H9 (cell line): ENCODE measurements around the gene NUP210L. TPM values are rescaled to one million over a fixed set of nuclear protein-coding genes. Genes with fewer than 3 reads are reported as not detected.

Source experiments
- DNase-seq: peaks from one replicate; pipeline ENCODE4 v3.0.0-alpha.2; 2017
- H2AFZ ChIP-seq: one replicate; pipeline ENCODE4 v1.6.1; 2013; ENCODE audit warnings: mild to moderate bottlenecking, low read length, control low read depth, moderate library complexity
- H2AK5ac ChIP-seq: 2 replicates; pipeline ENCODE4 v1.6.1; 2013; ENCODE audit warnings: low read length, control low read depth, mixed read lengths; ENCODE audit not compliant: insufficient read length
- H2BK120ac ChIP-seq: one replicate; pipeline ENCODE4 v1.6.1; 2013; ENCODE audit warnings: low read depth, mild to moderate bottlenecking, low read length, control low read depth, inconsistent platforms; ENCODE audit not compliant: poor library complexity, severe bottlenecking
- H2BK12ac ChIP-seq: 2 replicates; pipeline ENCODE4 v1.6.1; 2013; ENCODE audit warnings: low read length, control low read depth, mixed read lengths, low read depth; ENCODE audit not compliant: insufficient read length
- H2BK15ac ChIP-seq: 2 replicates; pipeline ENCODE4 v1.6.1; 2013; ENCODE audit warnings: low read depth, low read length, control low read depth
- H2BK20ac ChIP-seq: one replicate; pipeline ENCODE4 v1.6.1; 2013; ENCODE audit warnings: low read depth, mild to moderate bottlenecking, low read length, control low read depth, inconsistent platforms; ENCODE audit not compliant: poor library complexity, severe bottlenecking
- H2BK5ac ChIP-seq: 2 replicates; pipeline ENCODE4 v1.6.1; 2013; ENCODE audit warnings: low read length, control low read depth, mixed read lengths; ENCODE audit not compliant: insufficient read length
- H3K14ac ChIP-seq: 2 replicates; pipeline ENCODE4 v1.6.1; 2013; ENCODE audit warnings: low read length, control low read depth; ENCODE audit not compliant: insufficient read depth
- H3K18ac ChIP-seq: 2 replicates; pipeline ENCODE4 v1.6.1; 2013; ENCODE audit warnings: low read depth, mild to moderate bottlenecking, mixed read lengths, low read length, control low read depth; ENCODE audit not compliant: insufficient read length
- H3K23ac ChIP-seq: 2 replicates; pipeline ENCODE4 v1.6.1; 2013; ENCODE audit warnings: low read length, control low read depth, mixed read lengths, low read depth; ENCODE audit not compliant: insufficient read length
- H3K23me2 ChIP-seq: 2 replicates; pipeline ENCODE4 v1.6.1; 2013; ENCODE audit warnings: low read depth, mild to moderate bottlenecking, mixed read lengths, low read length, control low read depth; ENCODE audit not compliant: insufficient read length, poor library complexity, severe bottlenecking
- H3K27ac ChIP-seq: 2 replicates; pipeline ENCODE4 v1.5.1; 2013; ENCODE audit warnings: low read length, control low read depth, mixed read lengths, low read depth; ENCODE audit not compliant: insufficient read length
- H3K27me3 ChIP-seq: 2 replicates; pipeline ENCODE4 v1.6.1; 2013; ENCODE audit warnings: low read length, control low read depth, inconsistent platforms; ENCODE audit not compliant: insufficient read depth
- H3K4ac ChIP-seq: 2 replicates; pipeline ENCODE4 v1.6.1; 2013; ENCODE audit warnings: low read depth, mild to moderate bottlenecking, control low read depth, inconsistent platforms, low read length, moderate library complexity
- H3K4me1 ChIP-seq: 2 replicates; pipeline ENCODE4 v1.6.1; 2013; ENCODE audit warnings: low read length, control low read depth, inconsistent platforms; ENCODE audit not compliant: insufficient read depth
- H3K4me2 ChIP-seq: 2 replicates; pipeline ENCODE4 v1.6.1; 2013; ENCODE audit warnings: low read length, control low read depth, mixed read lengths; ENCODE audit not compliant: insufficient read length, insufficient read depth
- H3K56ac ChIP-seq: 2 replicates; pipeline ENCODE4 v1.6.1; 2013; ENCODE audit warnings: low read depth, mild to moderate bottlenecking, mixed read lengths, low read length, control low read depth; ENCODE audit not compliant: insufficient read length
- H3K79me1 ChIP-seq: 2 replicates; pipeline ENCODE4 v1.6.1; 2013; ENCODE audit warnings: low read depth, mild to moderate bottlenecking, moderate library complexity, low read length, control low read depth, inconsistent platforms; ENCODE audit not compliant: insufficient read depth, poor library complexity, severe bottlenecking
- H3K79me2 ChIP-seq: 2 replicates; pipeline ENCODE4 v1.6.1; 2013; ENCODE audit warnings: low read length, control low read depth, inconsistent platforms; ENCODE audit not compliant: insufficient read depth
- H3K9ac ChIP-seq: 2 replicates; pipeline ENCODE4 v1.6.1; 2013; ENCODE audit warnings: low read length, control low read depth, mixed read lengths; ENCODE audit not compliant: insufficient read length; ENCODE audit errors: extremely low read depth
- H3K9me3 ChIP-seq: one replicate; pipeline ENCODE4 v1.6.1; 2013; ENCODE audit warnings: low read depth, low read length, inconsistent platforms; ENCODE audit not compliant: control insufficient read depth
- H3T11ph ChIP-seq: one replicate; pipeline ENCODE4 v1.6.1; 2013; ENCODE audit warnings: mild to moderate bottlenecking, low read length, control low read depth, inconsistent platforms
- H4K20me1 ChIP-seq: one replicate; pipeline ENCODE4 v1.6.1; 2013; ENCODE audit not compliant: control insufficient read depth, insufficient read length, insufficient read depth
- H4K5ac ChIP-seq: 2 replicates; pipeline ENCODE4 v1.6.1; 2013; ENCODE audit warnings: low read depth, mild to moderate bottlenecking, mixed read lengths, low read length, control low read depth; ENCODE audit not compliant: insufficient read length
- H4K8ac ChIP-seq: replicated peaks from 2 replicates; pipeline ENCODE4 v1.6.1; 2013; ENCODE audit warnings: low read length, control low read depth, mixed read lengths, low read depth; ENCODE audit not compliant: insufficient read length
- H4K91ac ChIP-seq: 2 replicates; pipeline ENCODE4 v1.6.1; 2013; ENCODE audit warnings: low read depth, mild to moderate bottlenecking, moderate library complexity, mixed read lengths, low read length, control low read depth; ENCODE audit not compliant: insufficient read length
- H3K27ac Mint-ChIP-seq, 3 experiments: 2 replicates in 2 of 3; 3 replicates in 1 of 3; pipeline ENCODE4 v1.8.0; 2020 to 2021; ENCODE audit warnings: mixed read lengths in 3 of 3, mild to moderate bottlenecking in 1 of 3, moderate library complexity in 1 of 3
- H3K27me3 Mint-ChIP-seq: 2 replicates; pipeline ENCODE4 v1.8.0; 2021; ENCODE audit warnings: low read depth, mild to moderate bottlenecking, moderate library complexity, mixed read lengths
- H3K36me3 Mint-ChIP-seq, 3 experiments: 2 replicates in 2 of 3; 3 replicates in 1 of 3; pipeline ENCODE4 v1.8.0; 2020 to 2021; ENCODE audit warnings: low read depth in 3 of 3, mixed read lengths in 3 of 3; ENCODE audit not compliant: insufficient read depth in 1 of 3
- H3K4me1 Mint-ChIP-seq, 2 experiments: 2 replicates each; pipeline ENCODE4 v1.8.0; 2020; ENCODE audit warnings: mixed read lengths in 2 of 2
- H3K4me3 Mint-ChIP-seq, 2 experiments: 2 replicates in 1 of 2; 3 replicates in 1 of 2; pipeline ENCODE4 v1.8.0; 2020 to 2021; ENCODE audit warnings: mild to moderate bottlenecking in 2 of 2, mixed read lengths in 2 of 2, moderate library complexity in 1 of 2
- H3K9me3 Mint-ChIP-seq, 2 experiments: 2 replicates in 1 of 2; 3 replicates in 1 of 2; pipeline ENCODE4 v1.8.0; 2020; ENCODE audit warnings: mild to moderate bottlenecking in 2 of 2, mixed read lengths in 2 of 2, moderate library complexity in 1 of 2
- WGBS: extraction: QIAGEN DNeasy Blood & Tissue Kit; methylation state at CpG from one replicate; pipeline ENCODE4 v1.1.7; 2013; ENCODE audit warnings: missing lambda C conversion rate, low lambda C conversion rate, mixed read lengths; ENCODE audit not compliant: insufficient read length; ENCODE audit errors: extremely low coverage; 5-methylcytosine and 5-hydroxymethylcytosine counted together
- total RNA-seq: library from RNA; stranded (reverse); gene quantifications from 2 replicates; pipeline ENCODE4 v1.2.1, GENCODE V29; 2021
- TF ChIP-seq, protein P1 (sequence below): fragments of 200-600 bp; sonication (generic); conservative IDR thresholded peaks from 3 replicates; pipeline ENCODE4 v1.8.0; 2021; ENCODE audit warnings: antibody characterized with exemption, mild to moderate bottlenecking

The NUP210L gene
- total RNA-seq, 1 experiment from 2014 or later = 0.04 TPM

DNA sequence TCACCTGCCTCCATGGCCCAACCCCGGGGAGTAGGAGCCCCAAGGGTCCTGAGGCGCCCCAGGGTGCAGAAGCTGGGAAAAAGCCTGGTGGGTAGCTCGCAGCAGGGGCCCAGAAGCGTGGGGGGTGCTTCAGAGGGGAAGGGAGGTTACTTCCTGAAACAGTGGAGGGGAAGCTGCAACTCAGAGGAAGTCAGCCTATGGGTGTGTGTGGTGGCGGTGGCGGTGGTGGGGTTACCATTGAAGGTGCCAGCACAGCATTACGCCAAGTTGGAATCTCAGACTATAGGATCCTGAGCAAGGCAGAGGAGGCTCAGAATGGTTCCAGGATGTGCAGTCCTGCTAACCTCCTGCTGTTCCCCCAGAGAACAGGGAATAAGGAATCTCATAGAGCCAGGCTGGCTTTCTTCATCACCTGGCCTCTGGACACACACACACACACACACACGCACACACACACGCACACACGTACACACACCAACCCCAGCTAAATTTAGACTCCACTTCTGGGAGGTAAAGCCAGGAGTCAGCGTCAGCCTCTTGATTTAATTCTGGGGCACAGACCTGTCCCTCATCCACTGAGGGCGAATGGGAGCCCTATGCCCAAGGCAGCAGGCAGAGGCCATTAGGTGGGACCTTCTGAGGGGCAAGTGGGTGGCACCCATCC, 209.6 kb downstream of the NUP210L start:
- no peaks in the 10 kb centered on the region for H3K9me3 Mint-ChIP-seq
- Histone ChIP-seq H2BK12ac (no peak overlapping the region), H3K18ac (no peak overlapping the region), H3K9me3 (no peaks in the 10 kb centered on the region), H3K79me1 (peaks cover 3% of the 10 kb centered on the region), H3K56ac (no peak overlapping the region), H2AFZ (no peak overlapping the region), H3K27ac (no peak overlapping the region), H3K4me1 (no peaks in the 10 kb centered on the region; the same call in 1 of the 2 replicates), H3K23me2 (peaks cover 5% of the 10 kb centered on the region), H3K4ac (no peak overlapping the region), H2BK120ac (no peak overlapping the region), H4K20me1 (no peaks in the 10 kb centered on the region), H2BK5ac (no peak overlapping the region), H3K27me3 (no peaks in the 10 kb centered on the region), H2BK20ac (no peak overlapping the region), H2AK5ac (no peak overlapping the region), H4K91ac (no peak overlapping the region), H3K23ac (no peak overlapping the region), H3K9ac (peak overlapping the region; percentile 61), H4K5ac (no peak overlapping the region), H2BK15ac (no peak overlapping the region), H3K79me2 (no peaks in the 10 kb centered on the region), H3T11ph (no peak overlapping the region), H3K4me2 (peak overlapping the region; percentile 52), H3K14ac (no peak overlapping the region), H4K8ac (no peak overlapping the region)
- TF ChIP-seq, protein P1, sequence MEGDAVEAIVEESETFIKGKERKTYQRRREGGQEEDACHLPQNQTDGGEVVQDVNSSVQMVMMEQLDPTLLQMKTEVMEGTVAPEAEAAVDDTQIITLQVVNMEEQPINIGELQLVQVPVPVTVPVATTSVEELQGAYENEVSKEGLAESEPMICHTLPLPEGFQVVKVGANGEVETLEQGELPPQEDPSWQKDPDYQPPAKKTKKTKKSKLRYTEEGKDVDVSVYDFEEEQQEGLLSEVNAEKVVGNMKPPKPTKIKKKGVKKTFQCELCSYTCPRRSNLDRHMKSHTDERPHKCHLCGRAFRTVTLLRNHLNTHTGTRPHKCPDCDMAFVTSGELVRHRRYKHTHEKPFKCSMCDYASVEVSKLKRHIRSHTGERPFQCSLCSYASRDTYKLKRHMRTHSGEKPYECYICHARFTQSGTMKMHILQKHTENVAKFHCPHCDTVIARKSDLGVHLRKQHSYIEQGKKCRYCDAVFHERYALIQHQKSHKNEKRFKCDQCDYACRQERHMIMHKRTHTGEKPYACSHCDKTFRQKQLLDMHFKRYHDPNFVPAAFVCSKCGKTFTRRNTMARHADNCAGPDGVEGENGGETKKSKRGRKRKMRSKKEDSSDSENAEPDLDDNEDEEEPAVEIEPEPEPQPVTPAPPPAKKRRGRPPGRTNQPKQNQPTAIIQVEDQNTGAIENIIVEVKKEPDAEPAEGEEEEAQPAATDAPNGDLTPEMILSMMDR = no peak
- DNase-seq = no peak
- peaks cover 10 to 17% of the 10 kb centered on the region in 2 experiments for H3K4me1 Mint-ChIP-seq
- H3K4me3 Mint-ChIP-seq = peak overlapping the region; percentile 82 to 93
- peak overlapping the region in 1 of 3 experiments; percentile 83; a peak in 4 of 7 replicates for H3K27ac Mint-ChIP-seq
- no peaks in the 10 kb centered on the region for H3K27me3 Mint-ChIP-seq
- no CpG with 5 or more reads among the region's 12 CpGs for WGBS
- peaks cover 11 to 55% (median 37%) of the 10 kb centered on the region in 3 experiments for H3K36me3 Mint-ChIP-seq
